Adrenal gland (tissue), 12 donors: Measurements from ENCODE around the gene ANKFY1. TPM values are rescaled to one million over a fixed set of nuclear protein-coding genes. Genes with fewer than 3 reads are reported as not detected.
A peak's percentile ranks its signal among the peaks of the same experiment; 100 is the strongest.

ENCODE experiments used
- DNase-seq, 7 donors: peaks; one replicate each; pipeline ENCODE4 v3.0.0-alpha.2; 2019 to 2020
- H3K27ac ChIP-seq, 5 donors: fragments of 200-600 bp; sonication (generic) in 4 of 5; 1 replicate in 3 of 5; 2 replicates in 2 of 5; pipeline versions ENCODE4 v1.5.1 to v1.8.0; 2016 to 2020; ENCODE audit warnings: mild to moderate bottlenecking in 1 of 5
- H3K27me3 ChIP-seq: fragments of 200-600 bp; 2 replicates; pipeline ENCODE4 v1.8.0; 2021
- H3K36me3 ChIP-seq, 2 donors: fragments of 200-600 bp; replicated peaks in 1 of 2; 1 replicate in 1 of 2; 2 replicates in 1 of 2; pipeline versions ENCODE4 v1.5.1 to v1.8.0; 2018 to 2022
- H3K4me1 ChIP-seq, 2 donors: fragments of 200-600 bp; replicated peaks in 1 of 2; 1 replicate in 1 of 2; 2 replicates in 1 of 2; pipeline versions ENCODE4 v1.5.1 to v1.8.0; 2018 to 2021
- H3K4me3 ChIP-seq, 4 donors: fragments of 200-600 bp; sonication (generic) in 3 of 4; one replicate each; pipeline ENCODE4 v1.5.1; 2016 to 2018
- H3K9me3 ChIP-seq, 3 donors: fragments of 200-600 bp; sonication (generic) in 1 of 3; replicated peaks in 1 of 3; 1 replicate in 2 of 3; 2 replicates in 1 of 3; pipeline versions ENCODE4 v1.5.1 to v1.8.0; 2016 to 2021
- POLR2A ChIP-seq, 2 donors: fragments of 450-650 bp; IDR thresholded peaks; one replicate each; pipeline ENCODE4 v1.6.1; 2017; ENCODE audit warnings: antibody characterized with exemption in 2 of 2, mild to moderate bottlenecking in 2 of 2, moderate library complexity in 1 of 2
- WGBS, 4 donors: extraction: QIAGEN DNeasy Blood & Tissue Kit in 2 of 4; methylation state at CpG; one replicate each; pipeline versions ENCODE4 v1.1.5 to v1.1.7; 2013 to 2017; 5-methylcytosine and 5-hydroxymethylcytosine counted together
- intact Hi-C, 2 donors: fragments of 100-400 bp; cut with DNase I; formaldehyde crosslinking; loops; one replicate each; pipeline versions ENCODE4 v1.14.1 to v1.15.0; 2022 to 2023
- polyA plus RNA-seq, 3 donors: library from polyadenylated mRNA; stranded (reverse); fragments of 200-250 nt in 2 of 3; fragments of 350-450 nt in 1 of 3; fragmentation: Illumina TruSeq in 1 of 3; extraction: RNeasy Lipid Tissue Mini Kit (QIAGEN cat#74804) in 1 of 3; gene quantifications; one replicate each; pipeline ENCODE4 v1.2.3, GENCODE V29; 2013 to 2014
- total RNA-seq, 9 donors: library from RNA; depleted of rRNA in 4 of 9; stranded (reverse); fragments of >200 nt in 4 of 9; fragments of 120-200 nt in 1 of 9; fragmentation: NEBNext Ultra II Directional in 1 of 9; extraction: Animal tissue kit (Norgen Biotek cat#: 25700) in 1 of 9; gene quantifications; one replicate each; pipeline versions ENCODE4 v1.1.0 to v1.2.4, GENCODE V29; 2013 to 2023
- TF ChIP-seq, protein P1 (sequence below), 6 experiments: fragments of 450-650 bp in 4 of 6; fragments of 200-600 bp in 2 of 6; sonication (generic) in 1 of 6; IDR thresholded peaks; 1 replicate in 5 of 6; 2 replicates in 1 of 6; pipeline versions ENCODE4 v1.5.1 to v1.8.0; 2016 to 2021; ENCODE audit warnings: antibody characterized with exemption in 6 of 6, mild to moderate bottlenecking in 2 of 6, moderate library complexity in 1 of 6
- donor health status: healthy with polysubstance abuse.
- donor health status: Bipolar disorder and iron deficiency.
- donor health status: DM: yes; HTN: yes; CAD: no.
- donor health status: DM: no; HTN: no; CAD: no.
- donor health status: DM: no; HTN: no; CAD: no.
- donor health status: DM: yes; HTN: yes; CAD: no.

Gene ANKFY1
- total and polyA plus RNA-seq, 12 donors: 14.8 to 91.0 (median 46.7) TPM

DNA sequence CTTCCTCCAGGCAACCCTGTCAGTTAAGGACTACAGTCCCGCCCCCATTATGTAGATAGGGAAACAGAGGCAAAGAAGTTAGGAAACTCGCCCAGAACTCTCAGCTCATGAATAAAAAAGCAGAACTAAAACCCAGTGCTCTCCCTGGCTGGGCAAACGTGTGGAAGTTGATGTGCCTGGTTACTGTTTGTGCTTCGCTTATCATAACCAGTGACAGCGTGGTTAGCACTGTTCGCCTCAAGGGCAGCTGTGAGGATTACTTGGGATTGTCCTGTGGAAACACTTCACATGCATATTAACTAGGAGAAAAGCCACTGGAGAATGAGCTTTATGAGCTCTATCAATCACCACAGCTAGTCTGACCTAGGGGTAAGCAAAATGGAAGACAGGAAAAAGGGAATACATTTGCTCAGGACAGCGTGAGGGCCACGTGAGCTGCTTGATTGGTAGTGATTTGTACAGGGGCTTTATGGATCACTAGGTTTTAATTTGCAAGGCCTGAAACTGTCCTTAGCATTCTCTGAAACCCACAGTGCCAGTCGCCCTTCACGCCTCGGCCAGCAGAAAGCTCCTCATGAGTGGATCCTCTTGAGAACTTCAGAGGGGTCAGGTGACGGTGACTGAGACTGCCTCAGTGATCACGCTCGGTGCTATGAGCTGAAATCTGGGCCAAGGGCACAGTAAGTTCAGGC is 100.9 kb downstream of the ANKFY1 start:
- WGBS, 4 donors: 58 to 73% (median 67%) methylated on average over 10 to 14 of the region's 14 CpGs
- H3K9me3 ChIP-seq: no peaks in the 10 kb centered on the region
- TF ChIP-seq, protein P1, sequence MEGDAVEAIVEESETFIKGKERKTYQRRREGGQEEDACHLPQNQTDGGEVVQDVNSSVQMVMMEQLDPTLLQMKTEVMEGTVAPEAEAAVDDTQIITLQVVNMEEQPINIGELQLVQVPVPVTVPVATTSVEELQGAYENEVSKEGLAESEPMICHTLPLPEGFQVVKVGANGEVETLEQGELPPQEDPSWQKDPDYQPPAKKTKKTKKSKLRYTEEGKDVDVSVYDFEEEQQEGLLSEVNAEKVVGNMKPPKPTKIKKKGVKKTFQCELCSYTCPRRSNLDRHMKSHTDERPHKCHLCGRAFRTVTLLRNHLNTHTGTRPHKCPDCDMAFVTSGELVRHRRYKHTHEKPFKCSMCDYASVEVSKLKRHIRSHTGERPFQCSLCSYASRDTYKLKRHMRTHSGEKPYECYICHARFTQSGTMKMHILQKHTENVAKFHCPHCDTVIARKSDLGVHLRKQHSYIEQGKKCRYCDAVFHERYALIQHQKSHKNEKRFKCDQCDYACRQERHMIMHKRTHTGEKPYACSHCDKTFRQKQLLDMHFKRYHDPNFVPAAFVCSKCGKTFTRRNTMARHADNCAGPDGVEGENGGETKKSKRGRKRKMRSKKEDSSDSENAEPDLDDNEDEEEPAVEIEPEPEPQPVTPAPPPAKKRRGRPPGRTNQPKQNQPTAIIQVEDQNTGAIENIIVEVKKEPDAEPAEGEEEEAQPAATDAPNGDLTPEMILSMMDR (IDR thresholded peaks at IDR 0.05): no peak
- TF ChIP-seq POLR2A (IDR thresholded peaks at IDR 0.05): no peak
- peak overlapping the region in 2 of 5 donors; percentile 76 to 82 for H3K27ac ChIP-seq
- H3K4me1 ChIP-seq: peaks cover 23 to 31% of the 10 kb centered on the region in 2 donors
- H3K36me3 ChIP-seq: peaks cover 0 to 26% of the 10 kb centered on the region in 2 donors
- no peaks in the 10 kb centered on the region for H3K27me3 ChIP-seq
- H3K4me3 ChIP-seq: no peak overlapping the region
- intact Hi-C loops: no loop called here
- DNase-seq: peak in 2 of 7 donors; percentile 24 to 50

DNA sequence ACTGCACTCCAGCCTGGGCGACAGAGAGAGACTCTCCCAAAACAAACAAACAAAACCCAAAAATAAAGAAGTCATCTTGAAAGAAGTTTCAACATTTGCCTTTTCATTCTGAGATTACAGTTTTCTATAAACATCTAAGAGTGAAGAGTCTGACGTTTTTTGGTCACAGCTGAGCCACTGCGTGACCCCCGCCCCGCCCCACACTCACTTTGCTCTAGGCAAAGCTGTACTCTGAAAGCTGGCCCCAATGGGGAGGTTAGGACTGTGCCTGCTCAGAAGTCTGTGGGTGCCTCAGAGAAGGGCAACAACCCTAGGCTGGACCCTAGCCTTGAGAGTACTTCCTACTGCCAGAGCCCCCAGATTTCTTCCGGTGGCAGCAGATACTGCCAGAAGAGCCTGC is 101.5 kb downstream of the ANKFY1 start:
- Histone ChIP-seq H3K4me3 (no peak overlapping the region), H3K9me3 (no peaks in the 10 kb centered on the region), H3K27me3 (no peaks in the 10 kb centered on the region), H3K27ac (peak overlapping the region in 4 of 5 donors; percentile 34 to 82 (median 72)), H3K36me3 (peaks cover 0 to 20% of the 10 kb centered on the region in 2 donors), H3K4me1 (peaks cover 23 to 31% of the 10 kb centered on the region in 2 donors)
- DNase-seq: no peak
- 75 to 87% (median 82%) methylated on average over 6 of the region's 6 CpGs for WGBS, 4 donors
- intact Hi-C loops: no loop called here
- no peak for TF ChIP-seq POLR2A (IDR thresholded peaks at IDR 0.05)
- TF ChIP-seq, protein P1 (IDR thresholded peaks at IDR 0.05): no peak

DNA sequence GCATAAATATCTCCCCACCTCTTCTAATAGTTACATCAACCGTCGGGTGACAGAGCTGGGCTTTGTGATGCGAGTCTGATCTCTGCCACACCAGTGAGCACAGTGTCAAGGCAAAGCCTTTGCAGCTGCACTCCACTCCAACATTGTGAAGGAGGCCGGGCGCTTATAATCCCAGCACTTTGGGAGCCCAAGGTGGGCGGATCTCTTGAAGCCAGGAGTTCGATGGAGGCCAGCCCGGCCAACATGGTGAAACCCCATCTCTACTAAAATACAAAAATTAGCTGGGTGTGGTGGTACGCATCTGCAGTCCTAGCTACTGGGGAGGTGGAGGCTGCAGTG is 101.8 kb downstream of the ANKFY1 start:
- Histone ChIP-seq H3K36me3 (peaks cover 0 to 16% of the 10 kb centered on the region in 2 donors), H3K9me3 (no peaks in the 10 kb centered on the region), H3K4me3 (no peak overlapping the region), H3K27ac (peak overlapping the region in 4 of 5 donors; percentile 34 to 82 (median 72)), H3K27me3 (no peaks in the 10 kb centered on the region), H3K4me1 (peaks cover 23 to 31% of the 10 kb centered on the region in 2 donors)
- DNase-seq: peak in 1 of 7 donors; percentile 26
- intact Hi-C loops: no loop called here
- TF ChIP-seq, protein P1 (IDR thresholded peaks at IDR 0.05): no peak
- TF ChIP-seq POLR2A (IDR thresholded peaks at IDR 0.05): no peak
- 72 to 86% (median 84%) methylated on average over 7 to 9 of the region's 9 CpGs for WGBS, 4 donors

DNA sequence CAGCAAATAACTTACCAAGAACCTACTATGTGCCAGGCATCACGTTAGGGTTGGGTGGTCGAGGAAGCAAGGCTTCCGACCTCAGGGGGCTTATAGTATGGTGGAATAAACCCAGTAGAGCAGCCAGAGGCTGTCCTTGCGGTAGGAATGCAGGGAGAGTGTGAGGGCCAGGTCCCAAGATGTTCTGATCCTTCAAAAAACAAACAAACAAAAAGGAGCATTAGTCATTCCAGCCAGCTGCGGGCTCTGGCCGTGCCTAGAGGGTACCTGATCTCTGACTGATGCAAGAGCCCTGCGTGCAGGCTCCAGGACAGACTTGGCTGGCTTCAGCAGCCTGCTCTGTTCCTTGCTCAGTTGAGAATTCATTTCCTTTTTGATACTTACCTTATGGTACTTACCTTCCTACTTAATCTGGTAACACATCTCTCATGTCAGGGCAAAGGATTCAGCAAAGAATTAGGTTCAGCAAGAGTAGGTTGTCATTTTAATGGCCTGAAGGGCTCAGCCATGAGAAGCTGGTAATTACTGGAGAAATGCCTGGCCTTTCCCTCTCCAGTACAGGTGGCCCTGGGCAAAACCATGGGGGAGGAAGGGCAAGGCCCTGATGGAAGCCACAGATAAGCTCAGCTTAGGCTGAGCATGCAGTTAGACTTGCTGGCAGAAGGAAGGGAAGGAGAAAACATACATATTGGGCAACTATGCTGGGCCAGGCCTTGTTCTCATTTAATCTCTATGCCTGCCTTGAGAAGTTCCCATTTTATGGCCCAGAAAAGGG is 102.4 kb downstream of the ANKFY1 start:
- peak in 1 of 2 donors; percentile 16 for TF ChIP-seq POLR2A (IDR thresholded peaks at IDR 0.05)
- TF ChIP-seq, protein P1 (IDR thresholded peaks at IDR 0.05): peak in 4 of 6 experiments; percentile 15 to 52 (median 42)
- Histone ChIP-seq H3K4me3 (no peak overlapping the region), H3K4me1 (peaks cover 23 to 31% of the 10 kb centered on the region in 2 donors), H3K36me3 (peaks cover 0 to 16% of the 10 kb centered on the region in 2 donors), H3K27me3 (no peaks in the 10 kb centered on the region), H3K27ac (peak overlapping the region; percentile 31 to 82 (median 68)), H3K9me3 (no peaks in the 10 kb centered on the region)
- peak; percentile 51 to 91 (median 79) for DNase-seq
- WGBS, 4 donors: 31 to 42% (median 36%) methylated on average over 7 of the region's 7 CpGs
- intact Hi-C loops: no loop called here
